SK-N-SH (cell line): ENCODE measurements around the gene CALU. TPM values are rescaled to one million over a fixed set of nuclear protein-coding genes. Genes with fewer than 3 reads are reported as not detected.

Experiments
- CTCF ChIA-PET: fragments of 300-600, 350-600 bp; formaldehyde crosslinking; extraction: SDS; loops from one replicate; lab custom pipeline; 2021; lab: Yijun Ruan, JAX
- POLR2A ChIA-PET: fragments of 350-600 bp; sonication (Branson Sonifier 250); formaldehyde crosslinking; extraction: SDS; loops from one replicate; lab custom pipeline; 2020; ENCODE audit warnings: antibody characterized with exemption, inconsistent platforms; lab: Yijun Ruan, JAX
- DNase-seq: peaks from one replicate; pipeline ENCODE4 v3.0.0; 2012
- H2AFZ ChIP-seq: fragments of 200-600 bp; sonication (generic); 2 replicates; pipeline ENCODE4 v1.8.1; 2016; ENCODE audit warnings: antibody characterized with exemption, mild to moderate bottlenecking, low read depth
- H3F3A ChIP-seq: fragments of 200-600 bp; sonication (generic); replicated peaks from 2 replicates; pipeline ENCODE3; 2016; ENCODE audit warnings: antibody characterized with exemption, mild to moderate bottlenecking; ENCODE audit not compliant: insufficient read depth
- H3K27ac ChIP-seq, 2 experiments: fragments of 200-500 bp in 1 of 2; fragments of 200-600 bp in 1 of 2; sonication (Bioruptor generic) in 1 of 2; sonication (generic), shearing (Covaris generic) in 1 of 2; 2 replicates each; pipeline versions ENCODE4 v1.5.1 to v1.6.1; 2014 to 2016; ENCODE audit warnings: low read depth in 2 of 2, inconsistent platforms in 1 of 2, low read length in 1 of 2, mild to moderate bottlenecking in 1 of 2, mixed read lengths in 1 of 2
- H3K27me3 ChIP-seq: fragments of 200-600 bp; sonication (generic), shearing (Covaris generic); 2 replicates; pipeline ENCODE4 v1.6.1; 2016; ENCODE audit warnings: mixed run types; ENCODE audit not compliant: insufficient read depth
- H3K36me3 ChIP-seq, 2 experiments: fragments of 200-500 bp in 1 of 2; fragments of 200-600 bp in 1 of 2; sonication (Bioruptor generic) in 1 of 2; sonication (generic) in 1 of 2; replicated peaks in 1 of 2; 2 replicates each; pipeline versions ENCODE3 to v1.5.1; 2014 to 2016; ENCODE audit warnings: low read length in 1 of 2, mild to moderate bottlenecking in 1 of 2; ENCODE audit not compliant: insufficient read depth in 2 of 2, control insufficient read depth in 1 of 2
- H3K4me1 ChIP-seq, 2 experiments: fragments of 200-500 bp in 1 of 2; fragments of 200-600 bp in 1 of 2; sonication (Bioruptor generic) in 1 of 2; sonication (generic), shearing (Covaris generic) in 1 of 2; 2 replicates each; pipeline versions ENCODE4 v1.5.1 to v1.6.1; 2014 to 2016; ENCODE audit warnings: low read depth in 1 of 2, low read length in 1 of 2, mixed run types in 1 of 2; ENCODE audit not compliant: insufficient read depth in 2 of 2, control insufficient read depth in 1 of 2
- H3K4me2 ChIP-seq: fragments of 200-600 bp; sonication (generic), shearing (Covaris generic); 2 replicates; pipeline ENCODE4 v1.6.1; 2017; ENCODE audit warnings: mixed run types
- H3K4me3 ChIP-seq, 2 experiments: fragments of 200-500 bp in 1 of 2; fragments of 200-600 bp in 1 of 2; sonication (Bioruptor generic) in 1 of 2; sonication (generic), shearing (Covaris generic) in 1 of 2; 2 replicates each; pipeline versions ENCODE4 v1.5.1 to v1.8.1; 2014 to 2016; ENCODE audit warnings: low read depth in 2 of 2, inconsistent platforms in 1 of 2, low read length in 1 of 2, mild to moderate bottlenecking in 1 of 2, mixed read lengths in 1 of 2, moderate library complexity in 1 of 2
- H3K79me2 ChIP-seq: fragments of 200-600 bp; sonication (generic); 2 replicates; pipeline ENCODE4 v1.8.1; 2017; ENCODE audit warnings: mild to moderate bottlenecking; ENCODE audit not compliant: insufficient read depth
- H3K9ac ChIP-seq: fragments of 200-600 bp; sonication (generic); 2 replicates; pipeline ENCODE4 v1.6.1; 2017; ENCODE audit warnings: mixed run types
- H3K9me2 ChIP-seq: fragments of 200-600 bp; sonication (generic); 2 replicates; pipeline ENCODE4 v1.6.1; 2017; ENCODE audit warnings: mixed run types
- H3K9me3 ChIP-seq: fragments of 200-600 bp; sonication (generic); 2 replicates; pipeline ENCODE4 v1.6.1; 2017; ENCODE audit warnings: mixed run types, mild to moderate bottlenecking, moderate library complexity
- H4K20me1 ChIP-seq: fragments of 200-600 bp; sonication (generic); 2 replicates; pipeline ENCODE4 v1.6.1; 2017; ENCODE audit warnings: mild to moderate bottlenecking, mixed run types; ENCODE audit not compliant: insufficient read depth
- CHD2 ChIP-seq: fragments of 150-350 bp; IDR thresholded peaks from 2 replicates; pipeline ENCODE4 v1.6.1; 2018; ENCODE audit warnings: low read length; ENCODE audit not compliant: partially characterized antibody
- ELF1 ChIP-seq: IDR thresholded peaks from 2 replicates; pipeline ENCODE4 v1.4.0; 2012
- FOXJ3 ChIP-seq: sonication (generic); formaldehyde crosslinking; IDR thresholded peaks from 2 replicates; pipeline ENCODE4 v1.5.1; 2020; ENCODE audit warnings: mild to moderate bottlenecking, missing genetic modification reagents
- FOXM1 ChIP-seq: IDR thresholded peaks from 2 replicates; pipeline ENCODE4 v1.4.0; 2012; ENCODE audit warnings: low read depth, mild to moderate bottlenecking
- GABPA ChIP-seq: IDR thresholded peaks from 2 replicates; pipeline ENCODE4 v1.4.0; 2012; ENCODE audit warnings: low read depth, mild to moderate bottlenecking
- GATA2 ChIP-seq: sonication (generic); formaldehyde crosslinking; IDR thresholded peaks from 2 replicates; pipeline ENCODE4 v1.5.0; 2020; ENCODE audit warnings: mild to moderate bottlenecking, missing genetic modification reagents
- JUND ChIP-seq: IDR thresholded peaks from 2 replicates; pipeline ENCODE4 v1.4.0; 2012
- MEF2A ChIP-seq: IDR thresholded peaks from 2 replicates; pipeline ENCODE4 v1.4.0; 2012; ENCODE audit warnings: low read depth, borderline replicate concordance
- MXI1 ChIP-seq: IDR thresholded peaks from 2 replicates; pipeline ENCODE4 v1.6.1; 2012; ENCODE audit warnings: mild to moderate bottlenecking, low read depth, low read length, improper control_type of control experiment
- NFIC ChIP-seq: IDR thresholded peaks from 2 replicates; pipeline ENCODE4 v1.4.0; 2012; ENCODE audit warnings: borderline replicate concordance
- NRF1 ChIP-seq: IDR thresholded peaks from 2 replicates; pipeline ENCODE4 v1.6.1; 2012; ENCODE audit warnings: low read depth, mild to moderate bottlenecking, low read length
- PBX3 ChIP-seq: IDR thresholded peaks from 2 replicates; pipeline ENCODE4; 2012
- RAD21 ChIP-seq: IDR thresholded peaks from 2 replicates; pipeline ENCODE4 v1.6.1; 2012; ENCODE audit warnings: mild to moderate bottlenecking, low read length
- RCOR1 ChIP-seq: fragments of 150-350 bp; IDR thresholded peaks from 2 replicates; pipeline ENCODE4 v1.6.1; 2017; ENCODE audit warnings: antibody characterized with exemption, low read length
- REST ChIP-seq: IDR thresholded peaks from 2 replicates; pipeline ENCODE4 v1.6.1; 2012; ENCODE audit warnings: mild to moderate bottlenecking, low read depth, low read length, moderate library complexity
- SMC3 ChIP-seq: IDR thresholded peaks from 2 replicates; pipeline ENCODE4 v1.6.1; 2012; ENCODE audit warnings: low read depth, low read length, improper control_type of control experiment
- TAF1 ChIP-seq: IDR thresholded peaks from 2 replicates; pipeline ENCODE4 v1.6.1; 2012; ENCODE audit warnings: low read depth, mild to moderate bottlenecking, low read length, moderate library complexity, borderline replicate concordance
- TEAD4 ChIP-seq: IDR thresholded peaks from 2 replicates; pipeline ENCODE4 v1.4.0; 2012; ENCODE audit warnings: mild to moderate bottlenecking, borderline replicate concordance; ENCODE audit not compliant: insufficient read depth
- USF2 ChIP-seq: fragments of 150-350 bp; IDR thresholded peaks from 2 replicates; pipeline ENCODE4 v1.6.1; 2017; ENCODE audit warnings: antibody characterized with exemption, low read length, low read depth, borderline replicate concordance
- ZBTB33 ChIP-seq: IDR thresholded peaks from 2 replicates; pipeline ENCODE4 v1.4.0; 2012; ENCODE audit warnings: low read depth, borderline replicate concordance
- WGBS: methylation state at CpG from one replicate; pipeline ENCODE4 v1.1.6; 2017; ENCODE audit warnings: low lambda C conversion rate; 5-methylcytosine and 5-hydroxymethylcytosine counted together
- polyA plus RNA-seq, 3 experiments: library from polyadenylated mRNA; depleted of rRNA; stranded (reverse); fragments of >200 nt; gene quantifications; 2 replicates each; pipeline ENCODE4 v1.2.3, GENCODE V29; 2012
- TF ChIP-seq, protein P1 (sequence below): fragments of 150-350 bp; IDR thresholded peaks from 2 replicates; pipeline ENCODE4 v1.6.1; 2016; ENCODE audit warnings: mild to moderate bottlenecking, low read depth, low read length

Gene CALU
- polyA plus RNA-seq, 1 of the 3 experiments (the other 2 are of a cell fraction) = 195 TPM

DNA sequence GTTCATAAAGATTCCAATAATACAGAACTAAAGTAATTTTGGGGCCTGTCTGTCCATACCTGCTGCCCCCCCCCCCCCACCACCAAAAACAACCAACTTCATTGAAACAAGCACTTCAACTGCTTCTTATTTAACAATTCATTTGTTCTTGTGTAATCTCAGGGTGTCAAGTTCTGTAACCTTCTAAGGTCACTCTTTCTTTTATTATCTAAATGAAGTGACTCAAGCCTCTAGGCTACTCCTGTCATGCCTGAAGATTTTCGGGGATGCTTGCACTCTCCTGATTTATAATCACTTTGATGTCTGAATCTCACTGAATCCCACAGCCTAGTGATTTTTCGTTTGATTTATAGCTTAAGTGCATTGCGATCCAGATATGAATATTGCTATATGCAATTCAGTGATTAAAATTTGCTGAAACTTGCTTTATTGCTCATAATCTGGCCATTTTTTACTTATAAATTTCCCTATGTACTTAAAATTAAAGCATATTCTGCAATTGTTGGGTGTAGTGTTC lies 39.9 kb upstream of the CALU start:
- Histone ChIP-seq H3K79me2 (no peaks in the 10 kb centered on the region), H4K20me1 (no peaks in the 10 kb centered on the region), H3K9me2 (no peaks in the 10 kb centered on the region), H3K4me1 (no peaks in the 10 kb centered on the region; a peak in 1 of 4 replicates), H3K4me2 (no peak overlapping the region), H3K9me3 (no peaks in the 10 kb centered on the region), H3F3A (peaks cover 4% of the 10 kb centered on the region), H3K27me3 (peaks cover 6% of the 10 kb centered on the region; the same call in 1 of the 2 replicates), H3K4me3 (no peak overlapping the region), H3K9ac (no peak overlapping the region), H3K27ac (no peak overlapping the region), H3K36me3 (no peaks in the 10 kb centered on the region), H2AFZ (no peak overlapping the region)
- WGBS = 68% methylated on average over 3 of the region's 3 CpGs
- POLR2A ChIA-PET = interaction anchor here (0.5 kb wide), 1 partner anchor 9 kb away, joined by 4 read pairs; no protein-coding TSS in a partner anchor
- CTCF ChIA-PET = interaction anchor here (0.8 to 2.5 kb wide), 5 partner anchors 10 to 191 kb away, joined by 3 to 15 read pairs (median 11); no protein-coding TSS in a partner anchor
- DNase-seq = no peak
- TF ChIP-seq GATA2 (CRISPR knock-in tag) (no peak), MEF2A (no peak), NRF1 (no peak), PBX3 (no peak), SMC3 (no peak), CHD2 (no peak), ELF1 (no peak), JUND (no peak), RAD21 (no peak), NFIC (no peak), FOXM1 (no peak), USF2 (no peak), GABPA (no peak), FOXJ3 (no peak), TEAD4 (no peak)
- TF ChIP-seq, protein P1, sequence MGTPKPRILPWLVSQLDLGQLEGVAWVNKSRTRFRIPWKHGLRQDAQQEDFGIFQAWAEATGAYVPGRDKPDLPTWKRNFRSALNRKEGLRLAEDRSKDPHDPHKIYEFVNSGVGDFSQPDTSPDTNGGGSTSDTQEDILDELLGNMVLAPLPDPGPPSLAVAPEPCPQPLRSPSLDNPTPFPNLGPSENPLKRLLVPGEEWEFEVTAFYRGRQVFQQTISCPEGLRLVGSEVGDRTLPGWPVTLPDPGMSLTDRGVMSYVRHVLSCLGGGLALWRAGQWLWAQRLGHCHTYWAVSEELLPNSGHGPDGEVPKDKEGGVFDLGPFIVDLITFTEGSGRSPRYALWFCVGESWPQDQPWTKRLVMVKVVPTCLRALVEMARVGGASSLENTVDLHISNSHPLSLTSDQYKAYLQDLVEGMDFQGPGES = no peak
- TF ChIP-seq, all 33 proteins: peak for 0

GRCh38 chr7:128699895-128700294 lies 39.3 kb upstream of the CALU start:
- Histone ChIP-seq H3K36me3 (no peaks in the 10 kb centered on the region), H3K9me3 (no peaks in the 10 kb centered on the region), H3K27ac (no peak overlapping the region), H4K20me1 (no peaks in the 10 kb centered on the region), H3K27me3 (peaks cover 6% of the 10 kb centered on the region; the same call in 1 of the 2 replicates), H3K4me3 (no peak overlapping the region), H3K4me2 (no peak overlapping the region), H3K9me2 (no peaks in the 10 kb centered on the region), H3K4me1 (no peaks in the 10 kb centered on the region; a peak in 1 of 4 replicates), H3K9ac (no peak overlapping the region), H2AFZ (no peak overlapping the region), H3K79me2 (no peaks in the 10 kb centered on the region), H3F3A (peaks cover 4% of the 10 kb centered on the region)
- ChIA-PET POLR2A (interaction anchor here (0.5 kb wide), 1 partner anchor 8 kb away, joined by 4 read pairs; no protein-coding TSS in a partner anchor), CTCF (interaction anchor here (0.8 to 1.3 kb wide), 3 partner anchors 13 to 190 kb away, joined by 3 read pairs; no protein-coding TSS in a partner anchor)
- 57% methylated on average over 1 of the region's 1 CpG for WGBS
- DNase-seq = no peak
- no peak for TF ChIP-seq TAF1
- TF ChIP-seq RCOR1 = no peak
- TF ChIP-seq REST = no peak
- TF ChIP-seq MXI1 = no peak
- TF ChIP-seq ZBTB33 = no peak
